Measurements from ENCODE around the gene ADAMTSL3. TPM values are rescaled to one million over a fixed set of nuclear protein-coding genes. Genes with fewer than 3 reads are reported as not detected.

Gene ADAMTSL3
- total and polyA plus RNA-seq, 2 of the 4 experiments (the other 2 are of a cell fraction): under 0.01 to 0.02 TPM

DNA sequence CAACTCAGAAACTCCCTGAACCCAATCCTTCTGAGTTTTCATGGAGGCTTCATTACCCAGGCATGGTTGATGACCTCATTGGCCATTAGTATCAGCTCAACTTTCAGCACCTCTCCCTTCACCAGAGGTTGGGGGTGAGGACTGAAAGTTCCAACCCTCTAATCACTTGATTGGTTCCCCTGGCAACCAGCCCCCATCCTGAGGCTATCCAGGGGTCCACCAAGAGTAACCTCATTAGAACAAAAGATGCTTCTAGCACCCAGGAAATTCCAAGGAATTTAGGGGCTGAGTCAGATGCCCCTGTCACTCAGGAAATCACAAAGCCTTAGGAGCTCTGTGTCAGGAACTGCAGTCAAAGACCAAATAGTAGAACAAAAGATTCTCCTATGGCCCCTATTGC lies 43.8 kb downstream of the ADAMTSL3 start:
- Histone ChIP-seq H4K8ac (ENCODE audit: low read depth in 2 of 2, low read length in 2 of 2) (no peak overlapping the region), H2BK120ac (ENCODE audit: low read depth, low read length) (no peak overlapping the region), H3K4me3 (ENCODE audit: insufficient read depth, low read depth, low read length) (no peak overlapping the region), H2AK5ac (ENCODE audit: low read depth, low read length) (no peak overlapping the region), H2BK20ac (ENCODE audit: low read depth, low read length) (no peak overlapping the region), H2BK5ac (ENCODE audit: low read depth, low read length, poor library complexity, severe bottlenecking) (no peak overlapping the region), H2AK9ac (replicated peaks; ENCODE audit: low read depth, low read length, poor library complexity) (no peak overlapping the region), H4K5ac (ENCODE audit: low read depth, low read length) (no peak overlapping the region), H3K56ac (ENCODE audit: extremely low read depth, insufficient read depth, low read length) (no peak overlapping the region), H3K4me1 (ENCODE audit: control insufficient read depth, insufficient read depth, low read length) (peaks cover 3% of the 10 kb centered on the region; the same call in 1 of the 2 replicates), H3K27me3 (ENCODE audit: control insufficient read depth, insufficient read depth, low read length) (no peaks in the 10 kb centered on the region), H2BK15ac (ENCODE audit: low read depth, low read length) (no peak overlapping the region), H3K9me3 (ENCODE audit: control insufficient read depth, insufficient read depth, low read length) (peaks cover 2% of the 10 kb centered on the region), H3K79me1 (ENCODE audit: low read depth in 1 of 2, low read length in 2 of 2) (no peaks in the 10 kb centered on the region), H2AFZ (replicated peaks; ENCODE audit: low read length, poor library complexity) (no peak overlapping the region), H3K14ac (replicated peaks; ENCODE audit: low read depth, low read length) (no peak overlapping the region), H3K18ac (ENCODE audit: low read depth, low read length) (no peak overlapping the region), H3K27ac (ENCODE audit: insufficient read depth, low read length) (no peak overlapping the region), H3K36me3 (ENCODE audit: control insufficient read depth, insufficient read depth, low read length) (no peaks in the 10 kb centered on the region), H3K4me2 (ENCODE audit: low read depth, low read length) (no peak overlapping the region), H4K91ac (ENCODE audit: insufficient read depth, low read depth, low read length) (no peak overlapping the region), H3K9me1 (ENCODE audit: insufficient read depth, low read length) (no peaks in the 10 kb centered on the region), H4K20me1 (ENCODE audit: insufficient read depth, low read length) (no peaks in the 10 kb centered on the region), H3K23ac (ENCODE audit: low read depth, low read length) (no peak overlapping the region), H3K9ac (ENCODE audit: low read depth, low read length) (no peak overlapping the region), H3K4ac (ENCODE audit: low read depth, low read length) (no peak overlapping the region)
- TF ChIP-seq MAFK (IDR thresholded peaks at IDR 0.05; ENCODE audit: low read depth, low read length) (no peak), BHLHE40 (IDR thresholded peaks at IDR 0.05; ENCODE audit: low read depth, low read length) (no peak), RCOR1 (IDR thresholded peaks at IDR 0.05; ENCODE audit: insufficient replicate concordance, low read length) (no peak), POLR2A (IDR thresholded peaks at IDR 0.05; ENCODE audit: low read depth, low read length) (no peak)
- DNase-seq (no peak), ATAC-seq (ENCODE audit: low read depth) (no peak)
- dilution Hi-C loops (cut with HindIII; ENCODE audit: low sequenced_read_pairs, unreplicated experiment): no loop called here
- CTCF ChIA-PET: no interaction called here
- BruUV-seq (replicated peaks): no TSS peak
- POLR2A ChIA-PET (ENCODE audit: unreplicated experiment): no interaction called here
- in situ Hi-C loops (cut with MboI; ENCODE audit: low sequenced_read_pairs): loop anchor here (10.0 kb wide), 1 partner anchor 57 kb away; no protein-coding TSS in a partner anchor
- intact Hi-C loops (cut with micrococcal nuclease): no loop called here
